DMS114 treated with DMSO at 0.1 percent for 48 hours (cell line): Measurements from ENCODE around the gene FCHSD2.
"Not testable (repeated sequence)": the region's sequence is repeated elsewhere in the genome, so short reads cannot be mapped to it uniquely, and the experiment has no call there.

Source experiments
- DNase-seq: peaks from one replicate; lab custom pipeline; 2025; ENCODE audit not compliant: unreplicated experiment; lab: John Stamatoyannopoulos, UW

Gene FCHSD2

DNA sequence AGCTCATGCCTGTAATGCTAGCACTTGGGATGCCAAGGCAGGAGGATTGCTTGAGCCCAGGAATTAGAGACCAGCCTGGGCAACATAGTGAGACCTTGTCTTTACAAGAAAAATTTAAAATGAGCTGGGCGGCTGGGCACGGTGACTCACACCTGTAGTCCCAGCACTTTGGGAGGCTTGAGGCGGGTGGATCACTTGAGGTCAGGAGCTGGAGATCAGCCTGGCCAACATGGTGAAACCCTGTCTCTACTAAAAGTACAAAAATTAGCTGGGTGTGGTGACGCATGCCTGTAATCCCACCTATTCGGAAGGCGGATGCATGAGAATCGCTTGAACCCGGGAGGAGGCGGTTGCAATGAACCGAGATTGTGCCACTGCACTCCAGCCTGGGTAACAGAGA is 330.4 kb downstream of the FCHSD2 start:
- not testable (repeated sequence) for DNase-seq

DNA sequence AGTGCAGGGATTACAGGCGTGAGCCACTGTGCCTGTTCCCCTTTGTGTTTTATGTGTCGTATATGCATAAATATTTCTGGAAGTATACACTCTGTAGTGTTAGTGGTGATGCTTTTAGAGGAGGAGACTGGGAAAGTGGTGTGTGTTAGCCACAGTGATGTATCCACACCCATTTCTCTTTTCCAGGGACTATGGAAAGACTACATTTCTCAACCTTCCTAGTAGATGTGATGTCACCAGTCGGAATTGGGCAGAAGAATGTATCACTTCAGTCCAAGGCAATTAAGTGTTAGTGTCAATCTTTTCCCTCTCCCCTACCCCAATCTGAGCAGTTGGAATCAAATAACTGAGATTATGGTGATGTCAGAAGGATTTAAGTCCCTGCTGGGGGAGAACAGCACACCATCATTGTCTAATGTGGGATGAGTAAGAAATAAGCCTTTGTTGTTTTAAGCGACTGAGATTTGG is 333.8 kb downstream of the FCHSD2 start:
- no peak for DNase-seq

DNA sequence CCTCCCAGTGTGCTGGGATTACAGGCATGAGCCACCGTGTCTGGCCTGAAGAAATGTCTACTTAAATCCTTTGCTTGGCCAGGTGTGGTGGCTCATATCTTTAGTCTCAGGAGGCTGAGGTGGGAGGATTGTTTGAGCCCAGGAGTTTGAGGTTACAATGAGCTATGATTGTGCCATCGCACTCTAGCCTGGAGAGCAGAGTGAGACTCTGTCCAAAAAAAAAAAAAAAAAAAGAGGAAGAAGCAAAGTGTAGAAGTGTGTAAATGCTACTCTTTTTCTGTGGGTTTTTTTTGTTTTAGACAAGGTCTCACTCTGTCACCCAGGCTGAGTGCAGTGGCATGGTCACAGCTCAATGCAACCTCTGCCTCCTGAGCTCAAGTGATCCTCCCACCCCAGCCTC is 334.3 kb downstream of the FCHSD2 start:
- DNase-seq: no peak

DNA sequence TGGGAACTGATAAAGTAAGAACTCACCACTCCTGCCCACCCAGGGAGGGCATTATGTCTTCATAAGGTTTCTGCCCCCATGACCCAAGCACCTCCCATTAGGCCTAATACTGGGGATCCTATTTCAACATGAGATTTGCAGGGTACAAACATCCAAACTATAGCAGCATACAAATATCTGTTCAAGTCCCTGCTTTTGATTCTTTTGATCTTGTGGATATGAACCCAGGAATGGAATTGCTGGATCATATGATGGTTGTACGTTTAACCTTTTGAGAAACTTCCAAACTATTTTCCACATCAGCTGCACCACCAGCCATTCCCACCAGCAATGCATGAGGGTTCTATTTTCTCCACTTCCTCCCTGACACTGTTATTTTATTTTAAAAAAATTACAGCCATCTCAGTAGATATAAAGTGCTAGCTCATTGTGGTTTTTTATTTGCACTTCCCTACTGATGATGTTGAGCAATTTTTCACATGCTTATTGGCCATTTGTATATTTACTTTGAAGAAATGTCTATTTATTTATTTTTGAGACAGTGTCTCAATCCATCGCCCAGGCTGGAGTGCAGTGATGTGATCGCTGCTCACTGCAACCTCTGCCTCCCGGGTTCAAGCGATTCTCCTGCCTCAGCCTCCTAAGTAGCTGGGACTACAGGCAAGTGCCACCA is 335.0 kb downstream of the FCHSD2 start:
- DNase-seq: no peak

DNA sequence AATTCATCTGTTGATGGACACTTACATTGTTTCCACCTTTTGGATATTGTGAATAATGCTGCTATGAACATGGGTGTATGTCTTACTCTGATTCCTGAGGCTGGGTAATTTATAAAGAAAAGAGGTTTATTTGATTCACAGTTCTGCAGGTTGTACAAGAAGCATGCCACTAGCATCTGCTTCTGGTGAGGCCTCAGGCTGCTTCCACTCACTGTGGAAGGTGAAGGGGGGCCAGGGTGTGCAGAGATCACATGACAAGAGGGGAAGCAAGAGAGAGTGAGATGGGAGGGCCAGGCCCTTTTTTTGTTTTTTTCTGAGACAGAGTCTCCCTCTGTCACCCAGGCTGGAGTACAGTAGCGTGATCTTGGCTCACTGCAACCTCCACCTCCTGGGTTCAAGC is 335.7 kb downstream of the FCHSD2 start:
- not testable (repeated sequence) for DNase-seq

DNA sequence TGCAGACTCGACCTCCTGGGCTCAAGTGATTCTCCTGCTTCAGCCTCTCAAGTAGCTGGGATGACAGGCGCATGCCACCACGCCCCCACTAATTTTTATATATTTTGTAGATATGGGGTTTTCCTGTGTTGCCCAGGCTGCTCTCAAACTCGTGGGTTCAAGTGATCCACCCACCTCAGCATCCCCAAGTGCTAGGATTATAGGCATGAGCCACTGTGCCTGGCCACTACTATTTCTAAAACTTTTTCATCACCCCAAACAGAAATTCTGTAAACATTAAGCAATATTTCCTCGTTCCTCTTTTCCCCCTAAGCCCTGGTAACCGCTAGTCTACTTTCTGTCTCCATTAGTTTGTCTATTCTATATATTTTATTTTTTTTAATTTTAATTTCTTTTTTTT is 336.9 kb downstream of the FCHSD2 start:
- DNase-seq: no peak

DNA sequence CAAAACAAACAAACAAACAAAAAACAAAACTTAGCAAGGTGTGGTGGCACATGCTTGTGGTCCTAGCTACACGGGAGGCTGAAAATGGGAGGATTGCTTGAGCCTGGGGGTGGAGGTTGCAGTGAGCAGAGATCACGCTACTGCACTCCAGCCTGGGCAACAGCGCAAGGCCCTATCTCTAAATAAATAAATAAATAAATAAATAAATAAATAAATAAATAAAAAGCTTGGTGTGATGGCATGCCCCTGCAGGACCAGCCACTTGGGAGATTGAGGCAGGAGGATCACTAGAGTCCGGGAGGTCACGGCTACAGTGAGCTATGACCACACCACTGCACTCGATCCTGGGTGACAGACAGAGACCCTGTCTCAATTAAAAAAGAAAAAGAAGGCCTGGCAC is 339.3 kb downstream of the FCHSD2 start:
- DNase-seq: no peak

DNA sequence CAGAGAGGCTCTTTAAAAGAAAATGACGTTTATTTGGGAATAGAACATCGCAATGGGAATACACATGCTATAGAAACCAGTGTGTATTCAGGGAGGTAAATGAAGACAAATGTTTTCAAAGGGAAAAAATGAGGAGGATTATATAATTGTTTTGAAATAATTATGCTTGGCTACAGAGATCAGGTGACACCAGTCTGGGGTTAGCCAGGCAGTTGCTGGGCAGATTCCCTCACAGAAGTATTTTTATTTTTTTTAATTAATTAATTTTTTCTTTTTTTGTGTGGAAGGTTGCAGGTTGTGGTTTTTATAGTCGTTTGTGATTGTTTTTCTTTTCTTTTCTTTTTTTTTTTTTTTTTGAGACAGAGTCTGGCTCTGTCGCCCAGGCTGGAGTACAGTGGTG is 342.7 kb downstream of the FCHSD2 start:
- DNase-seq: no peak

DNA sequence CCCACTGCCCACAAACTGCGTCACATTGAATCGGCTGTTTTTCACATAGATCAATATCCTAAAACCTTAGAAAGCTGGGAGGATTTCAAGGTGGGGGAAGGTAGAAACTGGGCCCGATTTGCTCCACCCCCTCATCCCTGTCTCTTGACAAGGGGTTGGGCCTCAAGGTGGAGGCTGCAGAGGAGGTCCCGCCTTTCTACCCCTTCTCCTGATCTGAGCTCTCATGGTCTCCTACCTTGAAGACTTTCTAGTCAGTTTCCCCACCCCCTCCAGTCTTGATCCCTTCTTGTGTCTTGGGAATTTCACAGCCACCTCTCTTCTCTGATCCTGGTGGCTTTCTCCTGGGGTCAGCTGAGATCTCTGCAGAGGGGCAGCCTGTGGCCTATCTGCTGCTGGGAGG is 343.8 kb downstream of the FCHSD2 start:
- no peak for DNase-seq

DNA sequence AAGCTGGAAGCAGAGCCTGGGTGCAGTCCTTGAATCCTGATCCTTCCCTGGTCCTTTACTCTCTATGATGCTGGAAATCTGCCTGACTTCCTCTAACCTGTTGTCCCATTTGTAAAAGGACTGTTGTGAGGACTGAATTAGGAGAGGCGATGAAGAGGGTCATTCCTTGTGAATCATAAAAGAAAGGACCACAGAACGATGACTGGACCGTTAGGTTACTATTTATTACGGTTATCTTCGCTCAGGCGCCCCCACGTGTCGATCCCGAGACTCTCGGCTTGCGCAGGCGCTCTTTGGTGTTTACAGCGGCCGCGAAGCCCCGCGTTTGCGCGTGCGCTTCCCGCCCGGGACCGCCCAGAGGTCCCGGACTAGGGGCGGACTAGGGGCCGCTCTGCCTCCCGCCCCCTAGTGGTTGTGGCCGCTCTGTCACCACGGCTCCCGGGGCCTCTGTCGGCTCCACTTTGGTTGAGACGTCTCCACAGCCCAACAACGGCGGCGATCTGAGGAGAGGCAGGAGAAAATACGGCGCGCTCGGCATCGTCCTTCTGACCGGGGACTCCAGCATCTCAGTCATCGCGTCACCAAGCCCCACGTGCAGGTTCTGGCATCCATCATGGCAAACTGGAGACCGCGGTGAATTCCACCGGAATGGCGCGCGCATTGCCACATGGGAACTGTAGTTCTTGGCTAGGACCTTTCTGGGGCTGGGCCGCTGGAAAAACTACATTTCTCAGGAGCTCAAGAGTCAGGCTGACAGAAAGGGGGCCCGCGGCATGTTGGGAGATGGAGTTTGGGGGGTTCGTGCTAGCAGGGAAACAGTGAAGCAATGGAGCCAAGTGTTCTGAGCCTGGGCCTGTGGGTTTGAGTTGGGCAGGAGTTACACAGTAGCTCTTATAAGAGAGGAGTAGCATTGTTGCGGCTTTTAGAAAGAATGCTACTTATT is 348.4 kb downstream of the FCHSD2 start, which contains the start of gene STARD10:
STARD10 (minus strand) TSS at position 623 of the 943 bp plus-strand sequence. CDS start 12,866 bp downstream, outside the sequence.
- peak; percentile 87 for DNase-seq

DNA sequence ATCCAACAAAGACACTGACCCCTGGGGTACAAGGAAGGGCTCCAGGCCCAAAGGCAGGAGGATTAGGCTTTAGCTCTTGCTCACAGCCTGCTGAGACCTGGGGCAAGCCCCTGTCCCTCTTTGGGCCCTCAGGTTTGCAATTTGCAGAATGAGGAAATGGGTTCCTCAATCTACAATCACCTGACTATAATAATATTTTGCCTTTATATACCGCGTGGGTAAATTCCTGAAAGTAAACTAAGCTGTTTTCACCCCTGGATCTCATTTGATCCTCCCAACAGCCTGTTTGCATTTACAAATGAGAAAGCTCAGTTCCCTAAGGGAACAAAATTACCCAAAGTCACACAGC is 349.1 kb downstream of the FCHSD2 start:
- DNase-seq: no peak

DNA sequence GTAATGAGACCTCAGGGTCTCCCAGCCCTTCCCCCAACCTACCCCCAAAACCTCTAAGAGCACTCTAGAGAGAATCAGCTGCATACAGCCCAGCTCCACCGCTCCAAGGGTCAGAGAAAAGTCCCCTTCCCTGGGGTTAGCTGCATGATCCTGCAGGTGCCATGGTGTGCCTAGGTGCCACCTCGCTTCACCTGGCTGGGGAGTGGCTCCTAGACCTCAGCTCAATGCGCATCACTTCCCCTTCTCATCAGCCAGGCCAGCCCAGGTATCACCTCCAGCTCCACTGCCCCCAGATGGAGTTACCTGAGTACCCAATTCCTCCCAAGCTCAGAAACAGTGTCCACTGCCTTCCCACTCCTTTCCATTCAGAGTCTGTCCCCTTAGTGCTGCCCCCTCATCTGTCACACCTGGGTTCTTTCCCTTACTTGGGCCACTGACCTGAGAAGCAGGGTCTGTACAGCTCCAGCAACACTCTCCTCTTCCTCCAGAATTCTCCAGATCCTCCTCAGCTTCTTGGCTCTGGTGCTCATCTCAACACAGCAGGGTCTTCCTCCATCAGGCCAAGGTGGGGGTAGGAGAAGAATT is 349.6 kb downstream of the FCHSD2 start:
- DNase-seq: no peak

DNA sequence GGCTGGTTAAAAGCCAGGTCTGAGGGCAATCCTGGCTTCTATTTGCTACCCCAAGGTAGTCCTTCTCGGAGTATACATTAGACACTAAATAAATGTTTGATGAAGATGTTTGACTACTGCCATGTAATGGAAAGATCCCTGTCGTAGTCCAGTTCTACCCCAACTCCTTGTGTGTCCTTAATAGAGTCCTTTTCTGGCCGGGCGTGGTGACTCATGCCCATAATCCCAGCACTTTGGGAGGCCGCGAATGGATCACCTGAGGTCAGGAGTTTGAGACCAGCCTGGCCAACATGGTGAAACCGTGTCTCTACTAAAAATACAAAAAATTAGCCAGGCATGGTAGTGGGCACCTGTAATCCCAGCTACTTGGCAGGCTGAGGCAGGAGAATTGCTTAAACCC is 350.9 kb downstream of the FCHSD2 start:
- DNase-seq: not testable (repeated sequence)

DNA sequence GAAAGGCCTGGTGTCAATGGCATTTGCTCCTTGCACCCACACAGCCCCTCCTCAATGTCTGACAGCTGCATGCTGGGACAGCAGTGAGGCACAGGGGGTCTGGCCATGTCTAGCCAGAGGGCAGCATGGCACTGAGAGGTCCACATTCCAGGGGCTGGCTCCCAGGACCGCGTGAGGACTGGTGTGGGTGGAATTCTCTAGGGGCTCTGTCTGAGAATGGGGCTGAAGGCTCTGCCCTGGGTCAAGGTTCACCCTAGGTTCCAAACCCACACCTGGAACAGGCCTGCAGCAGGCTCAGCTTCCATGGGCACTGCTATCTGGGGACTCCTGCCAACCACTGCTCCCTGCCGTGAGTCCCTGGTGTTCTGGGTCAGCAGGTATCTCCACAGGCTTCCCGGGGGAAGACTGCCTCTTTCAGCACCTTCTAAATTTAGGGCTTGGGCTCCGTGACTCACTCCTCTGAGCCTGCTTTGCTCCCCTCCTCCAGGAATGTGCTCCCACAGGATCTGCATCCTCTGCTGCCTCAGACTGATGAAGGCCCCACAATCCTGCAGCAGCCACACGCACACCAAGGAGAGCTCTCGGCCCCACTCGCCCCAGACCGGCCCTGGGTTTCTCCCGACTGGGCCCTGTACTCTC is 352.5 kb downstream of the FCHSD2 start:
- no peak for DNase-seq

DNA sequence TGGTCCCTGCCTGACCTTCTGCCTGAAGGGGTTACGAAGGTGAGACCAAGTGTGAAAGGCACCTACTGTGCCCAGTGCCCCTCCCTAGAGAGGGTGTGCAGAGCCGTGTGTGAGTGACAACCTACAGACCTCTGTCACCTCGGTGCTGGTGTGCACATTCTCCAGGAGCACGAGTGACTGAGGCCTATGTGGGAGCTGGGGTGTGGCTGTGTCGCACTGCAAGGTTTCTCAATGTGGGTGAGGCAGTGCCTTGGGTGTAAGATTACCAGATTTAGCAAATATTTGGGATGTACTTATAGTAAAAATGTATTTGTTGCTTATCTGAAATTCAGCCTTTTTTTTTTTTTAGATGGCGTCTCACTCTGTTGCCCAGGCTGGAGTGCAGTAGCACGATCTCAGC is 353.9 kb downstream of the FCHSD2 start:
- DNase-seq: no peak

DNA sequence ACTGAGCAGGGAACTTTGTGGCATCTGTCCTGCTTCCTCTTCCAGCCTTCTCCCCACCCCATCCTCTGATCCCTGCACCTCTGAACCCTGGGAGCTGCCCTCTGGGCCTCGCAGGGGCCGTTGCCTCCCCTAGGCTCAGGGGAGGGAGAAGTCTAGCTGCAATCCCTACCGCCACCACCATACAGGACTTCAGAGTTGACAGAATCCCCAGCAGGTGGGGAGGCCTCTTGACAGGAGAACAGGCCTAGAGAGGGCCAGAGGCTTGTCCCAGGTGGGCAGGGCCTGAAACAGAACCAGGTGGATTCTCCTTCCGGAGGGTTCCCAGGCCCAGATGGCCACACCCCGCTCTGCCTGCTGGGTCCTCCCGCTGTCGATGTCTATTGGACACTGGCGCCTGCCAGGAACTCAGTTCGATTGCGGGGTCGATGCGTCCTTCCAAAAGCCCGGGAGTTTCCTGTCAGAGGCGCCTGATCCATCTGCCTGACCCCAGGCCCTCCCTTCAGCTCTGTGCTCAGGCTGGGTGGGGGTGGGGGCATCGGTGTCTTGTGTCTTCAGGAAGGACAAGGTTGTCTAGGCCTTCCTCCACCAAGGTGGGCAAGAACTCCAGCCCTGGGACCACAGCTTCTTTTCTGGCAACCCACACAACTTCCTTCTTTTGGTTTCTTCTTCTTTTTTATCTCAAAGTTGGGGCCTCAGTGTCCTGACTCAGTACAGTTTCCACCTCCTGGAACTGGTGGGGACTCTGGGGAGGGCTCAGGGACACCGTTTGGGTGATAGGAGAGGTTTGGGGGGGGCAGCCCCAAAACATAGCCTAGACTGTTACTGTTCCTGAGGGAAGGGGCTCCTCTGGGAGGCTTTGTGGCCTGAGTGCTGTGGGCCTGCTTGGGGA is 354.7 kb downstream of the FCHSD2 start:
- no peak for DNase-seq
